ENCODE measurements around the gene MED22.

MED22 gene

GRCh38 chr9:133361507-133362092 lies 13.7 kb upstream of the MED22 start (continued):
- TF ChIP-seq ZNF48 (tag by site-specific recombination; IDR thresholded peaks at IDR 0.05) (no peak), ZNF274 (IDR thresholded peaks at IDR 0.05; ENCODE audit: low read length) (no peak), ZNF274 (tag by site-specific recombination; IDR thresholded peaks at IDR 0.05; ENCODE audit: borderline replicate concordance) (no peak)

GRCh38 chr9:133360400-133361393 lies 12.8 kb upstream of the MED22 start:
- Histone ChIP-seq H3K4me1 (ENCODE audit: control insufficient read depth, insufficient read depth, low read length) (no peaks in the 10 kb centered on the region), H3K4me3 (ENCODE audit: low read depth, low read length) (no peak overlapping the region), H3K9me3 (ENCODE audit: control insufficient read depth, insufficient read depth, low read depth, low read length) (no peaks in the 10 kb centered on the region), H3K36me3 (ENCODE audit: control insufficient read depth in 2 of 2, insufficient read depth in 1 of 2, low read length in 2 of 2) (peaks cover 3 to 82% of the 10 kb centered on the region in 2 experiments), H3K27ac (ENCODE audit: extremely low read depth, low read depth, low read length) (no peak overlapping the region)
- ChIA-PET CTCF (interaction anchor here (0.9 to 1.7 kb wide), 5 partner anchors 16 to 126 kb away, joined by 3 to 7 read pairs (median 4); no protein-coding TSS in a partner anchor), POLR2A (interaction anchor here (1.2 to 6.6 kb wide), 3 partner anchors 10 to 14 kb away, joined by 3 to 89 read pairs (median 11); partner anchors contain the start of genes MED22 and RPL7A)
- TF ChIP-seq ZNF560 (tag by site-specific recombination; IDR thresholded peaks at IDR 0.05; ENCODE audit: borderline replicate concordance), result no peak
- TF ChIP-seq ZFHX2 (tag by site-specific recombination; conservative IDR thresholded peaks at IDR 0.05), result 0 out of 2 replicates have a peak, but pooled peaks have one; percentile 37

GRCh38 chr9:133359399-133360175 lies 11.7 kb upstream of the MED22 start:
- peaks cover 3 to 74% of the 10 kb centered on the region in 2 experiments; a peak in 2 of 3 replicates for H3K36me3 ChIP-seq (ENCODE audit: control insufficient read depth in 2 of 2, insufficient read depth in 1 of 2, low read length in 2 of 2)
- POLR2A ChIA-PET, result interaction anchor here (0.6 to 6.6 kb wide), 7 partner anchors 11 to 607 kb away, joined by 3 to 89 read pairs (median 3); partner anchors contain the start of genes MED22 and RPL7A
- TF ChIP-seq ZBTB44 (tag by site-specific recombination; IDR thresholded peaks at IDR 0.05) (no peak), ZFP69B (tag by site-specific recombination; IDR thresholded peaks at IDR 0.05) (no peak), ZNF48 (tag by site-specific recombination; IDR thresholded peaks at IDR 0.05) (no peak), ZNF211 (tag by site-specific recombination; IDR thresholded peaks at IDR 0.05; ENCODE audit: low read depth) (no peak), ZBTB20 (tag by site-specific recombination; IDR thresholded peaks at IDR 0.05) (no peak), ZSCAN4 (tag by site-specific recombination; IDR thresholded peaks at IDR 0.05) (no peak), ZNF223 (tag by site-specific recombination; IDR thresholded peaks at IDR 0.05) (no peak), ZNF362 (tag by site-specific recombination; IDR thresholded peaks at IDR 0.05) (no peak), ZNF140 (tag by site-specific recombination; IDR thresholded peaks at IDR 0.05) (no peak), YY1 (tag by site-specific recombination; IDR thresholded peaks at IDR 0.05) (no peak), PATZ1 (tag by site-specific recombination; IDR thresholded peaks at IDR 0.05) (0 out of 2 replicates have a peak, but pooled peaks have one; percentile 13), KLF17 (tag by site-specific recombination; IDR thresholded peaks at IDR 0.05) (0 out of 2 replicates have a peak, but pooled peaks have one; percentile 30), ZBTB49 (tag by site-specific recombination; IDR thresholded peaks at IDR 0.05; ENCODE audit: low read depth) (no peak)

More at GRCh38 chr9:133359399-133360175, 11.7 kb upstream of the MED22 start:
- Histone ChIP-seq H3K4me3 (ENCODE audit: low read depth, low read length) (no peak overlapping the region), H3K9me3 (ENCODE audit: control insufficient read depth, insufficient read depth, low read depth, low read length) (no peaks in the 10 kb centered on the region), H3K4me1 (ENCODE audit: control insufficient read depth, insufficient read depth, low read length) (no peaks in the 10 kb centered on the region), H3K27ac (ENCODE audit: extremely low read depth, low read depth, low read length) (no peak overlapping the region)
- CTCF ChIA-PET, result interaction anchor here (0.7 to 1.8 kb wide), 12 partner anchors 9 to 965 kb away, joined by 3 to 8 read pairs (median 4); no protein-coding TSS in a partner anchor

Measured in HEK293 (cell line).